Omental fat pad (tissue), 4 donors: ENCODE measurements around the gene AMBRA1. TPM values are rescaled to one million over a fixed set of nuclear protein-coding genes. Genes with fewer than 3 reads are reported as not detected.

Experiments
- ATAC-seq: fragments of 150-250 bp; one replicate; pipeline ENCODE4 v1.9.1; 2016; ENCODE audit warnings: mild to moderate bottlenecking, moderate library complexity; ENCODE audit not compliant: low FRiP score
- DNase-seq: peaks from one replicate; pipeline ENCODE4 v3.0.0-alpha.2; 2019; ENCODE audit warnings: low spot score
- total RNA-seq, 4 donors: library from RNA; depleted of rRNA; stranded (reverse); fragments of >200 nt; gene quantifications; one replicate each; pipeline ENCODE4 v1.1.0, GENCODE V29; 2016
- TF ChIP-seq, protein P1 (sequence below), 3 donors: fragments of 450-650 bp; IDR thresholded peaks; one replicate each; pipeline ENCODE4 v1.5.1; 2016 to 2017; ENCODE audit warnings: antibody characterized with exemption in 3 of 3, mild to moderate bottlenecking in 3 of 3, moderate library complexity in 2 of 3

AMBRA1 gene
- total RNA-seq, 4 donors from 2014 or later, result 19.2 to 41.0 (median 23.5) TPM

DNA sequence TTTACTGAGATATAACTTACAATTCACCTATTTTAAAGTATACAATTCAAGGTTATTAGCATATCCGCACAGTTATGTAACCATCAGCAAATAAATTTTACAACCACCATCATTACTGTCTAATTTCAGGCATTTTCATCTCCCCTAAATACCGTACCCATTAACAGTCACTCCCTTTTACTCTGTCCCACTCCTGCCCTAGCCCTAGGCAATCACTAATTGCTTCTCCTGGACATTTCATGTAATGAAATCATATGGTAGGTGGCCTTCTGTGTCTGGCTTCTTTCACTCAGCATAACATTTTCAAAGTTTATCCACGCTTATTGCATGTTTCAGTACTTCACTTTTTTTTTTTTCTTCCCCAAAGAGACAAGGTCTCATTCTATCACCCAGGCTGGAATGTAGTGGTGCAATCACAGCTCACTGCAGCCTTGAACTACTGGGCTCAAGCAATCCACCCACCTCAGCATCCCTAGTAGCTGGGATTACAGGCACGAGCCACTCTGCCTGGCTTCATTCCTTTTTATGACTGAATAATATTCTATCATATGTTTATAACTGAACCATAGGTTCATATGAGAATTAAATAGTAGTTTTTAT lies 140.8 kb downstream of the AMBRA1 start:
- no peak for DNase-seq
- TF ChIP-seq, protein P1, sequence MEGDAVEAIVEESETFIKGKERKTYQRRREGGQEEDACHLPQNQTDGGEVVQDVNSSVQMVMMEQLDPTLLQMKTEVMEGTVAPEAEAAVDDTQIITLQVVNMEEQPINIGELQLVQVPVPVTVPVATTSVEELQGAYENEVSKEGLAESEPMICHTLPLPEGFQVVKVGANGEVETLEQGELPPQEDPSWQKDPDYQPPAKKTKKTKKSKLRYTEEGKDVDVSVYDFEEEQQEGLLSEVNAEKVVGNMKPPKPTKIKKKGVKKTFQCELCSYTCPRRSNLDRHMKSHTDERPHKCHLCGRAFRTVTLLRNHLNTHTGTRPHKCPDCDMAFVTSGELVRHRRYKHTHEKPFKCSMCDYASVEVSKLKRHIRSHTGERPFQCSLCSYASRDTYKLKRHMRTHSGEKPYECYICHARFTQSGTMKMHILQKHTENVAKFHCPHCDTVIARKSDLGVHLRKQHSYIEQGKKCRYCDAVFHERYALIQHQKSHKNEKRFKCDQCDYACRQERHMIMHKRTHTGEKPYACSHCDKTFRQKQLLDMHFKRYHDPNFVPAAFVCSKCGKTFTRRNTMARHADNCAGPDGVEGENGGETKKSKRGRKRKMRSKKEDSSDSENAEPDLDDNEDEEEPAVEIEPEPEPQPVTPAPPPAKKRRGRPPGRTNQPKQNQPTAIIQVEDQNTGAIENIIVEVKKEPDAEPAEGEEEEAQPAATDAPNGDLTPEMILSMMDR (IDR thresholded peaks at IDR 0.05), result no peak
- ATAC-seq, result no peak

DNA sequence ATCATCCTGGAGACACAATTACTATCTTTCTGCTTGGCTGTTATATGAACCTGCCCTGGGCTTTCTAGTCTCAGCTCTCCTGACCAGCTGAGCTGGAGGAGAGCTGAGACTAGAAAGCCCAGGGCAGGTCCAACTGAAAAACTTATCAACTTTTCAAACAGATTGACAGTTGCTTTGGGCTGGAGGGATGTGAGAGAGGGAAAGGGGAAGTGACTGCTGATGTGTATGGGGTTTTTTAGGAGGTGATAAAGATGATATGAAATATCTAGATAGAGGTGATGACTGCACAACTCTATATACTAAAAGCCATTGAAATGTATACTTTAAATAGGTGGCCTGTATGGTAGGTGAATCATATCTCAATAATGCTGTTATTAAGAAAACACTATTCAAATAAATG lies 142.1 kb downstream of the AMBRA1 start:
- no peak for ATAC-seq
- TF ChIP-seq, protein P1 (IDR thresholded peaks at IDR 0.05), result no peak

DNA sequence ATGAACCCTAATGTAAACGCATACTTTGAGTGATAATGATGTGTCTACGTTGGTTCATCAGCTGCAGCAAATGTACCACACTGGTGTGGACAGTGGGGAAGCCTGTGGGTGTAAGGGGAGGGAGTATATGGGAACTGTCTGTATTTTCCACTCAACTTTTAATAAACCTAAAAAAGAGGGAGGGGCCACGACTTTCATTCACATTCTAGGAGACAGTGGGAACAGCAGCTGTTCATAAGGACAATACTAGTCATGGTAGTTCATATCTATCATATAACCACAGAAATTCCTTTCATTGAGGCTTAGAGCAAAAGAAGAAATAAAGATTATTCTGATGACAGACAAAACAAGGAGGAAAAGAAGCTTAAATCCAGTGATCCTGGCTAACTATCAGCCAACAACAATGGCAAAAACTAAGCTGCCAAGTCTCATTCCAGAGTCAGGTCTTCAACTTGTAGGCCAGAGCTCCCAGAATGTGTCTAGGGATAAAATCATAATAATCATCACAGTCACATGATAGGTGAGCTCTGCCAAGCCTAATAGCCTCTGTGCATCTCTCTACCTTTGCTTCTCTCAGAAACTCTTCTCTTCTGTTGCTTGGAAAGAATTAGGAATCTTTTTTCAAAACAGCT lies 142.9 kb downstream of the AMBRA1 start:
- no peak for DNase-seq
- ATAC-seq, result no peak
- TF ChIP-seq, protein P1 (IDR thresholded peaks at IDR 0.05), result no peak

More for the DNA sequence above, 142.1 kb downstream of the AMBRA1 start:
- DNase-seq, result no peak

DNA sequence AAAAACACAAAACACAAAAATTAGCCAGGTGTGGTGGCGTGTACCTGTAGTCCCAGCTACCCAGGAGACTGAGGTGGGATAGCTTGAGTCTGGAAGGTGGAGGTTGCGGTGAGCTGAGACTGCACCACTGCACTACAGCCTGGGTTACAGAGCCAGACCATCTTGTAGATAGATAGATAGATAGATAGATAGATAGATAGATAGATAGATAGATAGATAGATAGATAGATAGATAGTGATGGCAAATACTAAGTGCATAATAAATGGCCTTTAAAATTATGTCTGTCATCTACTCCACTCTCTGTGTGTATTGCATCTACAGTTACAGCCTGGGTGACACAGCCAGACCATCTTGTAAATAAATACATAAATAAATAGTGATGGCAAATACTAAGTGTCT lies 146.3 kb downstream of the AMBRA1 start:
- ATAC-seq, result no peak
- DNase-seq, result no peak
- TF ChIP-seq, protein P1 (IDR thresholded peaks at IDR 0.05), result no peak

DNA sequence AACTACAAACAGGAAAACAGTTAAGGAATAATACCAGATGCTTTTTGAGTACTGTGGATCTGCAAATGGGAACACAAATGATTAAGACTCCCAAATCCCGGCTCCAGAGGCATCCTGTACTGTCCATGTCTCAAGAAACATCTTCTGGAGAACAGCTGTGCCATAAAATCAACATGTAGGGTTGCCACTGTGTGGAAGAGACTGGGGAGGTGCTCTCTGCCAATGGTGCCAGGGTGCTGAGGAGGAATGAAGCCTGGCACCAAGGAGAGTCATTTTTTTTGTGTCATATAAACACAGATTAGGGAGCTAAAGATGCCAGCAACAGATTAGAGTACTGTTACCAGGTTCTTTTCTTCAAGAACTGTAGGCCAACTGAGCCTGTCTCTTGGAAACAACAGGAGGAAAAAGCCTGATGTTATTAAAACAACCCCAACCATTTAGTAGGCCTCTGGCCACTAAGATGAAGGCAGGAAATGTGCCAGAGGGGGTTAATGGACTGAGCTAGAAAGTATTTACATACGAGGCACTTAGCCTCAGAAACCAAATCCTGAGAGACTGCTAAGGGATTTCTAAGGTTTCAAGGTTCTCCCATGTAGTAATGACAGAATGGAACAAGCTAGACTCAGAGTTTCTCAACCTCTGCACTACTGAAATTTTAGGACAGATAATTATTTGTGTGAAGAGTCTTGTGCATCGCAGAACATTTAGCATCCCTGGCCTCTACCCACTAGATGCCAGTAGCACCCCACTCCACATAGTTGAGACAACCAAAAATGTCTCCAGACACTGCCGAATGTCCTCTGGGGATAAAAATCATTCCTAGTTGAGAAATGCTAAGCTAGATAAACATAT lies 147.7 kb downstream of the AMBRA1 start:
- ATAC-seq (no peak), DNase-seq (no peak)
- TF ChIP-seq, protein P1 (IDR thresholded peaks at IDR 0.05), result no peak

GRCh38 chr11:46445192-46445919 lies 148.5 kb downstream of the AMBRA1 start:
- DNase-seq (no peak), ATAC-seq (no peak)
- TF ChIP-seq, protein P1 (IDR thresholded peaks at IDR 0.05), result no peak
